GM19452 (cell line): ENCODE results near the gene IQCN.

ENCODE experiments used
- ATAC-seq: cut with Tn5 transposase; IDR thresholded peaks from one replicate; pipeline ENCODE4 v1.9.1; 2021; ENCODE audit not compliant: unreplicated experiment

Gene IQCN, protein sequence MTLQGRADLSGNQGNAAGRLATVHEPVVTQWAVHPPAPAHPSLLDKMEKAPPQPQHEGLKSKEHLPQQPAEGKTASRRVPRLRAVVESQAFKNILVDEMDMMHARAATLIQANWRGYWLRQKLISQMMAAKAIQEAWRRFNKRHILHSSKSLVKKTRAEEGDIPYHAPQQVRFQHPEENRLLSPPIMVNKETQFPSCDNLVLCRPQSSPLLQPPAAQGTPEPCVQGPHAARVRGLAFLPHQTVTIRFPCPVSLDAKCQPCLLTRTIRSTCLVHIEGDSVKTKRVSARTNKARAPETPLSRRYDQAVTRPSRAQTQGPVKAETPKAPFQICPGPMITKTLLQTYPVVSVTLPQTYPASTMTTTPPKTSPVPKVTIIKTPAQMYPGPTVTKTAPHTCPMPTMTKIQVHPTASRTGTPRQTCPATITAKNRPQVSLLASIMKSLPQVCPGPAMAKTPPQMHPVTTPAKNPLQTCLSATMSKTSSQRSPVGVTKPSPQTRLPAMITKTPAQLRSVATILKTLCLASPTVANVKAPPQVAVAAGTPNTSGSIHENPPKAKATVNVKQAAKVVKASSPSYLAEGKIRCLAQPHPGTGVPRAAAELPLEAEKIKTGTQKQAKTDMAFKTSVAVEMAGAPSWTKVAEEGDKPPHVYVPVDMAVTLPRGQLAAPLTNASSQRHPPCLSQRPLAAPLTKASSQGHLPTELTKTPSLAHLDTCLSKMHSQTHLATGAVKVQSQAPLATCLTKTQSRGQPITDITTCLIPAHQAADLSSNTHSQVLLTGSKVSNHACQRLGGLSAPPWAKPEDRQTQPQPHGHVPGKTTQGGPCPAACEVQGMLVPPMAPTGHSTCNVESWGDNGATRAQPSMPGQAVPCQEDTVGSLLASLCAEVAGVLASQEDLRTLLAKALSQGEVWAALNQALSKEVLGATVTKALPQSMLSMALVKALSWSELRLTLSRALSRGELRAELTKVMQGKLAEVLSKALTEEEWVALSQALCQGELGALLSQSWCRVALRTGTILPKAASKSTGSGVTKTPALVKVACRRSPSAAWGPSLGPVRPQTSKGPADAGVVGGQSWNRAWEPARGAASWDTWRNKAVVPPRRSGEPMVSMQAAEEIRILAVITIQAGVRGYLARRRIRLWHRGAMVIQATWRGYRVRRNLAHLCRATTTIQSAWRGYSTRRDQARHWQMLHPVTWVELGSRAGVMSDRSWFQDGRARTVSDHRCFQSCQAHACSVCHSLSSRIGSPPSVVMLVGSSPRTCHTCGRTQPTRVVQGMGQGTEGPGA (N-terminal part only)

DNA sequence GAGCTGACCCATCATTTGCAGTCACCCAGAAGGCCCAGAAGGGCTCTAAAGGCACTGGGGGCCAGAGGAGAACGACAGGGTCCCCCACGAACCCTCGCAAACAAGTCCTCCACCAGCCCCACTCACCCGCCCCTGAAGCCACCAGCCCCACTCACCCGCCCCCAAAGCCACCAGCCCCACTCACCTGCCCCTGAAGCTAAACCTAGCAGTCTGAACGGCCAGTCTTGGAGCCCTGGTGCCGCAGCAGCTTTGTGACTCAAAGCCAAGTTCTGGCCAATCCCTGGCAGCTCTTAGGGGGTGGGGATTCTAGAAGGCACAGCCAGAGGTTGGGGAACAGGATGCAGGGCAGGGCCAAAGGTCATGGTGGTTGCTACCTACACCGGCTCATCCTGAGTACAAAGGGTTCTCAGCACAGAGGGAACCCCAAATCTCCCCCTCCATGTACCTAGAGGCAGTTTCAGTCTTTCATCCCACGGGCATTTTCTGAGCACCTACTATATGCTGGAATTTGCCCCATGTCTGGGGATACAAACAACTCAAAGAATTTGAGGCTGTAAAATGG is at the start of gene IQCN:
Gene IQCN, minus strand, starts transcription at position 234 of the 562 bp plus-strand sequence. CDS start 4,974 bp downstream, outside the sequence.
- ATAC-seq = no peak

DNA sequence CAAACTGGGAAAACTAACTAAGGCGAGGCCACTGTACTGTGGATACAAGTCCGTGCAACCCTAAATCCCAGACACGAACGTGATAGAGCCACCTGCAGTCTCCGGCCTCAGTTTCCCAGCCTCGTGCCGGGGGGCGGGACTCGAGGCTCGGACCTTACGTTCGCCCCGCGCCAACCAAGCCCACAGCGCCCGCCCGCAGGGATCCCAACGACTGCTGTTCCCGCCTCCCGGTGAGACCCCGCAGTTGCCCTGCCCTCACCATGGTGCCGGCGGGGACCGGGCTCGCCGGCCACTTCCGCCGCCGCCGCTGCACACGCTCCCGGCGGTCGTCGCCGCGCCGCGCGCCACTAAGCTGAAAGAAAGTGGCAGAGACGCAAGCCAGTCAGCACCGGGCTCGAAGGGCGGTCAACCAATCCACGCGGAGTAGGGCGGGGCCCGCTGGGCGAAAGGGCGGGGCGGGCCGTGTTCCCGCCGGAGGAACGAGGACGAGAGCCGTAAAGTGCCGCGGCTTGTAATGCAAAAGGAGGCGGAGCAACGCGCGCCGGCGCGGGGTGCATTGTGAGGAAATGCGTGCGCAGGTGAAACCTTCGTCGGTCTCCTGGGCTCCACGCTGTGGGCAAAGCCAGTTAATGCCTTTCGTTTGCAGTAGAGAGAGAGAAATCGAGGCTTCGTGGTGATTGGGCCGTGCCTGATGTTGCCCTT is 48.7 kb upstream of the IQCN start, which contains the start of gene LSM4:
Gene LSM4, minus strand, starts transcription at position 318 of the 702 bp plus-strand sequence. Its CDS starts 56 bp downstream, at position 262.
- ATAC-seq = peak; percentile 87

DNA sequence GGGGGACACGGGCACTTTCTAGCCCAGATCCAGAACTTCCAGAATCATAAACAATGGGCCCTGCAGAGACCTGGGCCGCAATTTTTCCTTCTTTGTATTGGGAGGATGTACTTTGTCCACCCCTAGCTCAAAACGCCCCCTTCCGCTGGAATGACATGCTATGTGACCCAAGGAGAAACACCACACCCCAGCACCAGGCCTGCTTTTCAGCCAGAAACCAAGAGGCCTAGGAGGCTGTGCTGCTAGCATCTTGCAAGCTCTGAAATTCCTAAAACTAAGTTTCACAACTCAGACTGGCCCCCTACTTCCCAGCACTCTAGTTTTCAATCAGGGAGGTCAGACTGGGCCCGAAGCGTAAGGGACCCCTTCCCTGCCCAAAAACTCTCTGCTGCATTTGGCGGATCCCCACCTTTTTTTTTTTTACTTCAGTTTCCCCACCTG is 48.1 kb upstream of the IQCN start:
- no peak for ATAC-seq

DNA sequence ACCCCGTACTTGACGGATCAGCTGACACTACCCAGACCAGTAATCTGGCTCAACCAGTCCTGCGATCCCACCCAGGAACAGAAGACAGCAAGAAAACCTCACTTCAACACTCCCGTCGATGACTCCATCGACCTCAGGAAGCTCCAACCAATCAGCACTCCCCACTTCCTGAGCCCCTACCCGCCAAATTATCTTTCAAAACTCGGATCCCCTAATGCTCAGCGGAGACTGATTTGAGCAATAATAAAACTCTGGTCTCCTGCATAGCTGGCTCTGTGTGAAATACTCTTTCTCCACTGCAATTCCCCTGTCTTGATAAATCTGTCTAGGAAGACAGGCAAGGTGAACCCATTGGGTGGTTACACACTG is 47.5 kb upstream of the IQCN start:
- ATAC-seq = no peak

DNA sequence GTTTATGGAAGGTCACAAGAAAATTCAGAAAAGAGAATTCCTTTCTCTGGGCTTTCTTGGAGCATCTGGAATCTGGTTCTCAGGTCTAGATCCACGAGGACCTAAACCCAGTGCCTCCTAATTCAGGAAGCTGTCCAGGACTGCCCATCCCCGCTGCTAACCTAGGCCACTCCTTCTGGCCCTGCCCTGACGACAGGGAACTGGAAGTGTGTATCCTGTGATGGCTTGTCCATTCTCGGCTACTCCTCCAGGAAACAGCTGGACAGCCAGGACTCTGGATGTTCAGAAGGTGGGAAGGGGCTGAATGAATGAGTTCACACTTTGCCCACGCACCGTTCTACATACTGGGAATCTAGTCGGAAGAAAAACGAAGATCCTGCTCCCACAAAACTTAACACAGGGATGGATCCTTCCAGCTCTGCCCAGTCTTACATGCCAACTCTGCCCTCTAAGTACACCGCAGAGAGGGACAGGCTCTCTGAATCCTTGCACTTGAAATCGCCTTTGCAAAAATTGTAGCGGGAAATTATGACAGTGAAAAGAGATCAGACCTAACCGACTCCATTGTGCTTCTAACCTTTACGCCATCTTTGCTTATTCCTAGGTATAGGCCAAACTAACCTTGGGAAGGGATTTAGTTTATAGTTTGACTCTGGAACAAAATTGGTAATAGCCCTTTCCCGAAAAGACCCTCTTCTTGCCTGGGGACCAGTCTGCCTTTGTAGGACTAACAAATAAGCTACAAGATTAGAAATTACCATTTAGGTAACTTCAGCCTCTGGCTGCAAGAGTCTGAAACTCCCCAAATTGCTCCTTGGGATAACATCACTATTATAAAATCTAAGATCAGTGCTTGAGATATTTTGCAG is 46.8 kb upstream of the IQCN start:
- no peak for ATAC-seq

DNA sequence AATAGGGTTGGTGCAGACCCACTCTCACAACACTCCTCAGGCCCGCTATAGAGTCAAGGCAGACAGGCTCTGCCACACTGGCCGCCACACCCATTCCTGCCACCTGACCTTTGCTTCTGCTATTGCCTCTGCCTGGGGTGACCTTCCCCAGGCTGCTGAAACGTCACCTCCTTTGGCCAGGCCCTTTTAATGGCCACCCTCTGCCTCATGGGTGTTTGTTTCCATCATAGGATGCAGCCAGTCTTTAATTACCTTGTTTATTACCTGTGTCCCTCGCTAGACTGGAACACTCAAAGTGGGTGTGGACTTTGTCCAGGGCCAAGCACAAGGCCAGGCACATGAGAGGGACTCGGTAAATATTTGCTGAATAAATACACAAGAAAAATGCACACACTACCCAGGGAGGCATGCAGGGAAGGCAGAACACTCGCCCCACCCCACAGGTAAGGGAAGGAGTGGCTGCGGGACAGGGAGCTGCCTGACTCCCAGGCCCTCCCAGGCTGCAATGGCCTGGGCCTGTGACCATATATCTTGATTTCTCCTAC is 45.4 kb upstream of the IQCN start:
- no peak for ATAC-seq

DNA sequence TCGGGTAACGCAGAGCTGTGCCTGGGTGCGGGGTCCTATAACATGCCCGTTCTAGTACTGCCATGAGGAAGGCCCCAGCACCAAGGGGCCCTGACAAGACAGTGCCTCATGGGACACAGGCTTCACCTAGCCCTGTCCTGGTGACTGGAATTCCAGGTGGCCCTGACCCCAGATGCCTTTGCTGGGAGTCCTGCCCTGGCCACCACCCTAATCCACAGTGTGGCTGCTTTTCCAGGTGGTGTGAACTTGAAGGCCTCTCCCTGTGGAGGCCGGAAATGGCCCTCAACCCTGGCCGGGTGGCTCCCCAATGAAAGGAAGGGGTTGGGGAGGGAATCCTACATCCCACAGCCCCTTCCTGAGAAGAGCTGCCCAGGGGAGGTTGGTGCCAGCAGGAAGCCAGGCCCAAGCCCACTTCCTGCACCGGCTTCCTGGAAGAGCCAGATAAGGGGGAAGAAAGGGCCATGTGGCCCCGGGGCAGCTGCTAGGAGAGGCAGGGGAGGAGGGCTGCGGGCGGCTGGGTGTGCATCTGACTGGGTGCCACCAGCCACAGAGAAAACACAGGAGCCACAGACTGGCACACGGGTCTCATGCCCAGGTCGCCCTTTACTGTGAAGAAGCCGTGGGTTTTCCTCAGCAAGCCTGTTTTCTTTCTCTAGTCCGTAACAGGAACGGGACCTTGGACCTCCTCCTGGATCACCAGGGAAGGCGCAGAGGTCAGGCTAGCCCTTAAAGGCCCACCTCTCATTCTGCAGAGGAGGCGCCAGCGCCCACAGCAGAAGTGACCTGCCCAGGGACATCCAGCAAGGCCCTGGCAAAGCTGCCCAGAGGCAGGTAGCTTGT is 43.9 kb upstream of the IQCN start:
- ATAC-seq = no peak

DNA sequence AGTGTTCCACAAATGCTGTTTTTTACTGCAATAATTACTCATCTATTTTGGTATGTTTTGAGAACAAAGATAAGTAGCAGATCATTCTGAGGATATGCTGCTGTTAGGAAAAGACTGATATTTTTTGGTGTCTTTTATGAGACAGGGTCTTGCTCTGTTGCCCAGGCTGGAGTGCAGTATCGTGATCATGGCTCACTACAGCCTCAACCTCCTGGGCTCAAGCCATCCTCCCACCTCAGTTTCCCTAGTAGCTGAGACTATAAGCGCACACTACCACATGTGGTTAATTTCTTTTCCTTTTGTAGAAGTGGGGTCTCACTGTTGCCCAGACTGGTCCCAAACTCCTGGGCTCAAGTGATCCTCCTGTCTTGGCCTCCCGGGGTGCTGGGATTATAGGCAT is 39.1 kb upstream of the IQCN start:
- ATAC-seq = no peak

DNA sequence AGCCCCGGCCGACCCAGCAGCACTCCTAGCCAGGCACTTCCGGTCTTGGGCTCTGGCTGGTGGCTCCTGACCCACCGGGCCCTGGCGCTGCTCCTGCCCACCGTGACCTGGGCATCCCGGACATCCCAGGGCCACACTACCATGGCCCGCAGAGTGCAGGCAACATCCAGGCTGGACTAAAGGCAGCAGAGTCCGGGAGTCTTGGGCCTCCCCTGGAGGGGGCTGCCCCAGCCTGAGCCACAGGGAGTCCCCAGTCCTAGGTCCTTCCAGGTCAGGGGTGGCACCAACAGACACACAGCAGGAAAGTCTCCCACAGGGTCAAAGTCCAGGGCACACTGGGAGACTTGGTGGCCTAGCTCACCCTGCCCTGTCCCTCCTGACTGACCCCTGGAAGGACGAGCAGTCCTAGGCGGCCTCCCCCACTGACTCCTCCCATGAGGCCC is 37.9 kb upstream of the IQCN start:
- ATAC-seq = no peak

DNA sequence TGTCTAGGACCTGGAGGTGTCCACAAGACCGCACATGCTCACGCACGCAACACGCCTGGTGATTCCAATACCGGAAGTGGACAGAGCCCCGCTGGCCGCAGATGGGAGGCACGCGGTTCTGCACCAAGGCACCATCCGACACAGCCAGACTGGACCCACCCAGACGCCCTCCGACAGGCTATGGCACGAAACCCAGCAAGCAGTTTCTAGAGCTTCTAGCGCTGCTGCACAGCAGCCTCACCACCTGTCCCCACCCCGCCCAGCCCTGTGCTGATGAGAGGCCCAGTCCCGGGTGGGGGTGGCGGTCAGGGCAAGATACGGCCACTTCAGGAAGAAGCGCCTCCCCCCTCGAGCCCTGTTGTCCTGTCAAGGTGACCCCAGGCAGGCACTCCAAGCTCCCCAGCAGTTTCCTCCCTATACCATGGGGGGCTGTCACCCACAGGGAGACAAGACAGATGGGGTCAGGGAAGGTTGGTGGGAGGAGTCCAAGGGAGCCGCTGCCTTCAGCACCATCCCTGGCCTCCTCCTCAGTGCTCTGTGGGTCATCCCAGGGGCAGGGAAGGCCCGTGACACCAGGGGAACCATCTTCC is 37.3 kb upstream of the IQCN start:
- ATAC-seq = no peak

DNA sequence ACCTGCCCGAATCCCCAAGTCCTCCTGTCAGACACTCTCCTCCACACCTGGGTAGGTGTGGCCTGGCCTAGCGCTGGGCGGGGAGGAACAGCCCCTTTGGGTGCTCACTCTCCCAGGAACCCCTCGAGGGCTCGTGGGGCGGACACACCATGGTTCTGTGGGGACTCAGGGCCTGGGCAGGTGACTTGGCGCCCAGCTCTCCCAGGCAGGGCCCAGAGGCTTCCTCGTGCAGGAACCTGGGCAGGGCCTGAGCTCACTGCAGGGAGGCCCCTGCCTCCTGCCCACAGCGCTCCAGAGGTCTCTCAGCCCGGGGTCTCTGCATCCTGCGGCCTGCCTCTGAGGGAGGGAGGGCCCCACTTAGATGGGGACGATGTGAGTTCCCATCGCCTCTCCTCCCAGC is 36.7 kb upstream of the IQCN start:
- ATAC-seq = no peak

DNA sequence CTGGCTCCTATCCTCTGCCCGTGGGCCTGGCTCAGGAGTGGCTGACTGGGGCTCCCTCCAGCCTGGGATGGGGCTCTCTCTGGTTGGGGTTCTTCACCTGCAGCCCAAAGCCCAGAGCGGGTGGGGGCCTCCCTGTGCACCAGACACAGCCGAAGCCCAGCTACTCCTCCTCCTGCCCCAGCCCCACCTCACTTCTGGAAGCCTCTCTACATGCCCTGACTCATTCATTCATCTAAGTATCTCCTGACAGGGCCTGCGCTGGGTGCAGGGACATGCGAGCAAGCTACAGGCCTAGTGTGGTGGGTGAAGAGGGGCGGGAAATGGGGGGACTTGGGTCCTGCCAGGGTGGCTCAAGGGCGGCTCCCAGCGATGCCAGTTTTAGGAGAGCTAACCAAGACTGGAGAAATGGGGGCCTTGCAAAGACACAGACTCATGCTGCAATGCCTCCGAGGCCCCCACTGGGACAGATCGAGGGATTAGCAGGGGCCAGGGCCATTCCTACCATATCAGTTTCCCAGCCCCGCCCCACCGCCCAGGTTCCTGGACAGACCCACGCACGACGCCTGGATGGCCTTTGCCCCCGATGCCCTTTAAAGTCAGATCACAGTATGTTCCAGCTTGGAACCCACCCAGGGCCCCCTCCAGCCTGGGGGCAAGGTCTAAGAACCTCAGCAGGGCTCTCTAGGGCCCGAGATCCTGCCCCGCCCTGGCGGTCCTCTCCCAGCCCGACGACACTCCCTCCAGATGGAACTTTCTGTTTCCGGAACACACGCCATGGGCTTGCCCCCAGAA is 36.1 kb upstream of the IQCN start:
- no peak for ATAC-seq

DNA sequence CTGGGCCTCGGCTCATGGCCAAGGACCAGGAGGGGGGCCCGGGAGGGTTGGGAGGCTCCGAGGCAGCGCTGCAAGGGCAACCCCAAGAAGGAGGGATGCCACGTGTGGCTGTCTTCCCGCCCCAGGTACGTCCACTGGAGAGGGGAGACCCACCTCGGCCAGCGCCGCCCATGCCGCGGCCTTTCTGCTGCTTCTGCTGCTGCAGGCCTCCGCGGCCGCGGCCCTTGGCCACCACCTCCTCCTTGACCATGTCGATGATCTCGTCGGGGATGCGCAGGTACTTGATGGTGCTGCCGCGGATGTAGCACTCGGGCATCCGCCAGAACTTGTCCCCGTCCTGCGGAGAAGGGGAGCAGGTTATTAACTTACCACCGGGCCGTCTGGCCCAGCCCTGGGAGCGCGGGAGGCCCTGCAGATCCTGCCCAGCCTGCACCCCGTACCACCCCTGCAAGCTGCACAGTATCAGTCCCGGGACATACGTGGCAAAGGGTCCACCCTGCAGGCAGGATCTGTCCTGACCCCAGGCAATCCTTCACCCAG is 35.3 kb upstream of the IQCN start:
- ATAC-seq = no peak

DNA sequence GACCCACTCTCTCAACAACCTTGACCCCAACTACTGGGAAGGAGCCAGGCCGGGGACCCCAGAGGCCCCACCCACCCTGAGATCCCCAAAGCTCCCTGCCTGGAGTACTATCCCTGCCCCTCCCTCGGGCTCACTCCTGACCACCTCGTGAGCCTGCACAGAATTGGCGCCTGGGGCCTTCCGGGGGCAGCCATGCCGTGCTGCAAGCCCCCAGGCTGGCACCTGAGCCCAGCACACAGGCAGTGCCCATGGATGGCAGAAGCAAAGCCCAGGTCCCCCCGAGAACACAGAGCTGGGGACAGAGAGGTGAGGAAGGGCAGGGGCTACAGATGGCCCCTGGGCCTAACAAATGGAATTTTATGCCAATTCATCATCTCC is 34.7 kb upstream of the IQCN start:
- no peak for ATAC-seq

DNA sequence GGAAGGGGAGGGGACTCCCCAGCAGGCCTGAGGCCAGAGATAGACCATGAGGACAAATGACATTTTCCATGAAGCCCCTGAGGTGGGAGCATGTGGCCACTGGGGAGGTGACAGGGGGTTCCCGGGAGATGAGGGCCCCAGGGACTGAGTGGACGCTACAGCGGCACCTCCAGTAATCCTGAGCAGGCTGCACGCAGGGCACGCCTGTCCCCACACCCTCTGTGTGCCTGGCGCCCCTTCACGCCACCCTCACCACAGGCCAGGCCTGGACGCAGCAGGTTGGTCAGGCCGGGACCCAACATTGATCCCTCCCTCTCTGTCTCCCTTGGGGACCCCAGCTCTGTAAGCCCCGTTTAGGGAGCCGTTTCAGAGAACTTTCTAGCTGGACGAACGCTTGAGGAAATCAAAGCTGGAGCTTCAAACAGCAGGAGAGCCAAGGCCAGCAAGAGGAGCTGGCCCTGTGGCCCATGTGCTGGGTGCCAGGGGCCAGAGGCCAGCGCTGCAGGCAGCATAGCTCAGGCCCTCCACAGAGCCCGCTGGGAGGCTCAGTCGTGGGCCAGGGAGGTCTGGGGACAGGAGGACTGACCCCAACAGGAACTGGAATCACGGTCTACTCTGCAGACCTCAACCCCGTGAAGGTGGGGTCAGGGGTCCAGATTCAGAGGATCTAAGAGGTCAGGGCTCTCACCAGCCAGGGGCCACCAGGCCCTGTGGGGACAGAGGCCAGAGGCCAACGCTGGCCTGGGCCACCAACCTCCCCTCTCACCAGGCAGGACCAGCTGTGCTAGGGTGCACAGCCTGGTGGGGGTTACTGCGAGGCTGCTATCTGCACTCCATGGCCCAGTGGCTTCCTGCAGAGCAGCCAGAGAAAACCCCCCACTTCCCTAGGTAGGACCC is 34.0 kb upstream of the IQCN start:
- ATAC-seq = no peak

DNA sequence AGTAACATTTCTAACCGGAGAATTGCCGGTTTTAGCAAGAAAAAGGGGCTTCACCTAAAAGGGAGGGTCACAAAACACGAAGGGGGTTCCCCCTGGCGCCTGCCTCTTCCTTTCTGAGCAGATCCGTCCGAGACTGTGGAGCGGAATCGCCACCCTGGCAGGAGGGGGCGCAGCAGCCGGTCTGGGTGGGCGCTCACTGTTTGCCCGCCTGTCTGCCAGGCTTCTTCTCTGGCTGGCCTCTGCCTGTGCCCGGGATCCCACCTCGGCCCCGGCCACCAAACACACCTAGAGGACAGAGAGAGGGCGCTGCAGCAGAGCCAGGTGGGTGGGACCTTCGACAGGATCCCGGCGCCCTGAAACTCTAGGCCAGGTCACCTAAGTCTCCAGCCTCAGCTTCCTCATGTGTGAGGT is 33.0 kb upstream of the IQCN start:
- no peak for ATAC-seq
